Neural cell (in vitro differentiated cells): Measurements from ENCODE around the gene ZKSCAN1. TPM values are rescaled to one million over a fixed set of nuclear protein-coding genes. Genes with fewer than 3 reads are reported as not detected.

ENCODE experiments used
- H2AFZ ChIP-seq: fragments of 200-600, 300-800 bp; sonication (generic), shearing (Covaris generic); 2 replicates; pipeline ENCODE4 v1.6.0; 2014; ENCODE audit warnings: low read depth, mild to moderate bottlenecking, antibody characterized with exemption, low read length, moderate library complexity
- H3F3A ChIP-seq: fragments of 200-600 bp; shearing (Covaris generic); 2 replicates; pipeline ENCODE4 v1.6.1; 2016; ENCODE audit warnings: mild to moderate bottlenecking, moderate library complexity, mixed read lengths, antibody characterized with exemption, low read length; ENCODE audit not compliant: insufficient read depth, poor library complexity, severe bottlenecking
- H3K27ac ChIP-seq: fragments of 200-600, 300-800 bp; sonication (generic), shearing (Covaris generic); 2 replicates; pipeline ENCODE4 v1.5.1; 2014; ENCODE audit warnings: mild to moderate bottlenecking, low read length, moderate library complexity
- H3K27me3 ChIP-seq: fragments of 300-800, 200-600 bp; sonication (generic), shearing (Covaris generic); 2 replicates; pipeline ENCODE4 v1.6.0; 2014; ENCODE audit warnings: mild to moderate bottlenecking, low read depth, low read length, moderate library complexity; ENCODE audit not compliant: insufficient read depth
- H3K36me3 ChIP-seq: fragments of 300-800, 200-600 bp; sonication (generic), shearing (Covaris generic); 2 replicates; pipeline ENCODE4 v1.5.1; 2014; ENCODE audit warnings: mild to moderate bottlenecking, antibody characterized with exemption, low read length, moderate library complexity; ENCODE audit not compliant: insufficient read depth
- H3K4me2 ChIP-seq: fragments of 300-800, 200-600 bp; sonication (generic), shearing (Covaris generic); 2 replicates; pipeline ENCODE4 v1.6.0; 2014; ENCODE audit warnings: mild to moderate bottlenecking, low read length
- H3K4me3 ChIP-seq: fragments of 300-800, 200-600 bp; sonication (generic), shearing (Covaris generic); 2 replicates; pipeline ENCODE4 v1.5.1; 2014; ENCODE audit warnings: mild to moderate bottlenecking, low read length, moderate library complexity
- H3K79me2 ChIP-seq: fragments of 200-600 bp; shearing (Covaris generic); replicated peaks from 2 replicates; pipeline ENCODE4 v1.6.0; 2014; ENCODE audit warnings: mild to moderate bottlenecking, low read length, moderate library complexity; ENCODE audit not compliant: insufficient read depth
- H3K9ac ChIP-seq: fragments of 300-800, 200-600 bp; sonication (generic), shearing (Covaris generic); 2 replicates; pipeline ENCODE4 v1.6.1; 2016; ENCODE audit warnings: mild to moderate bottlenecking, low read length, mixed read lengths
- H3K9me2 ChIP-seq: fragments of 200-600 bp; shearing (Covaris generic); 2 replicates; pipeline ENCODE4 v1.6.1; 2016; ENCODE audit warnings: mild to moderate bottlenecking, low read length, mixed read lengths; ENCODE audit not compliant: insufficient read depth
- H3K9me3 ChIP-seq: fragments of 200-600, 300-800 bp; sonication (generic), shearing (Covaris generic); 2 replicates; pipeline ENCODE4 v1.6.1; 2016; ENCODE audit warnings: mild to moderate bottlenecking, mixed run types, low read length, moderate library complexity, mixed read lengths
- H4K20me1 ChIP-seq: fragments of 200-600 bp; shearing (Covaris generic); 2 replicates; pipeline ENCODE4 v1.6.1; 2016; ENCODE audit warnings: mild to moderate bottlenecking, mixed run types; ENCODE audit not compliant: insufficient read depth
- CTCF ChIP-seq: fragments of 450-650 bp; IDR thresholded peaks from 2 replicates; pipeline ENCODE4 v1.5.1; 2014; ENCODE audit warnings: antibody characterized with exemption, mild to moderate bottlenecking, moderate library complexity; ENCODE audit not compliant: poor library complexity, severe bottlenecking
- EP300 ChIP-seq: fragments of 450-650 bp; conservative IDR thresholded peaks from 2 replicates; pipeline ENCODE4 v1.6.1; 2014; ENCODE audit warnings: antibody characterized with exemption, mild to moderate bottlenecking, moderate library complexity; ENCODE audit not compliant: poor library complexity, severe bottlenecking
- EZH2 ChIP-seq: fragments of 200-600, 300-800 bp; shearing (Covaris generic), sonication (generic); IDR thresholded peaks from 2 replicates; pipeline ENCODE4 v1.6.1; 2014; ENCODE audit warnings: antibody characterized with exemption, low read length, borderline replicate concordance, mild to moderate bottlenecking; ENCODE audit not compliant: insufficient read depth, poor library complexity, severe bottlenecking
- MXI1 ChIP-seq: fragments of 450-650 bp; conservative IDR thresholded peaks from 2 replicates; pipeline ENCODE4 v1.6.1; 2014; ENCODE audit warnings: antibody characterized with exemption, mild to moderate bottlenecking; ENCODE audit not compliant: poor library complexity, severe bottlenecking
- POLR2AphosphoS5 ChIP-seq: IDR thresholded peaks from 2 replicates; pipeline ENCODE4 v1.6.1; 2012
- RAD21 ChIP-seq: fragments of 450-650 bp; conservative IDR thresholded peaks from 2 replicates; pipeline ENCODE4 v1.6.1; 2014; ENCODE audit warnings: antibody characterized with exemption, mild to moderate bottlenecking, moderate library complexity
- REST ChIP-seq: IDR thresholded peaks from 2 replicates; pipeline ENCODE4 v1.6.1; 2012; ENCODE audit warnings: borderline replicate concordance
- SMC3 ChIP-seq: fragments of 450-650 bp; conservative IDR thresholded peaks from 2 replicates; pipeline ENCODE4 v1.6.1; 2014; ENCODE audit warnings: antibody characterized with exemption, mild to moderate bottlenecking, moderate library complexity; ENCODE audit not compliant: poor library complexity
- TAF1 ChIP-seq: IDR thresholded peaks from 2 replicates; pipeline ENCODE4 v1.6.1; 2012; ENCODE audit warnings: low read depth
- polyA plus RNA-seq: library from polyadenylated mRNA; depleted of rRNA; stranded (reverse); fragments of >200 nt; gene quantifications from 2 replicates; pipeline ENCODE4 v1.2.3, GENCODE V29; 2014

ZKSCAN1 gene
- polyA plus RNA-seq, 1 donor from 2014 or later = 26.6 TPM

- TF ChIP-seq SMC3 (no peak), EZH2 (no peak), RAD21 (no peak), MXI1 (no peak), EP300 (no peak), TAF1 (no peak), CTCF (no peak), POLR2AphosphoS5 (no peak), REST (no peak)
- Histone ChIP-seq H3K79me2 (peaks cover 4% of the 10 kb centered on the region), H3K9me2 (no peaks in the 10 kb centered on the region), H2AFZ (no peak overlapping the region), H3K27ac (no peak overlapping the region), H3F3A (no peaks in the 10 kb centered on the region), H3K4me3 (no peak overlapping the region), H3K4me2 (no peak overlapping the region), H4K20me1 (no peaks in the 10 kb centered on the region), H3K9me3 (no peaks in the 10 kb centered on the region), H3K36me3 (peaks cover 9% of the 10 kb centered on the region), H3K27me3 (no peaks in the 10 kb centered on the region), H3K9ac (no peak overlapping the region)
These were observed 41.6 kb downstream of the ZKSCAN1 start for GRCh38 chr7:100057006-100057405.

GRCh38 chr7:100059251-100059739, 43.9 kb downstream of the ZKSCAN1 start:
- no peaks in the 10 kb centered on the region for H3K79me2 ChIP-seq

More at GRCh38 chr7:100059251-100059739, 43.9 kb downstream of the ZKSCAN1 start:
- no peak overlapping the region for H3K9ac ChIP-seq
- no peak overlapping the region for H2AFZ ChIP-seq
- no peaks in the 10 kb centered on the region for H3K9me3 ChIP-seq
- TF ChIP-seq TAF1 (no peak), EZH2 (no peak), REST (no peak), EP300 (no peak), MXI1 (no peak), RAD21 (no peak), CTCF (no peak), SMC3 (no peak), POLR2AphosphoS5 (no peak)
- no peak overlapping the region for H3K4me2 ChIP-seq
- H3K9me2 ChIP-seq = no peaks in the 10 kb centered on the region
- H3K4me3 ChIP-seq = no peak overlapping the region
- H3K27ac ChIP-seq = no peak overlapping the region
- peaks cover 9% of the 10 kb centered on the region for H3K36me3 ChIP-seq
- H4K20me1 ChIP-seq = no peaks in the 10 kb centered on the region
- no peaks in the 10 kb centered on the region for H3K27me3 ChIP-seq
- H3F3A ChIP-seq = no peaks in the 10 kb centered on the region
